Stomach smooth muscle (tissue), 2 donors: ENCODE results near the gene FLT4.

Experiments
- H3K27ac ChIP-seq: one replicate; pipeline ENCODE4 v1.7.0; 2013; ENCODE audit warnings: mild to moderate bottlenecking, low read length, inconsistent platforms
- H3K27me3 ChIP-seq, 2 donors: one replicate each; pipeline ENCODE4 v1.7.0; 2013; ENCODE audit warnings: low read length in 2 of 2; ENCODE audit not compliant: insufficient read depth in 2 of 2, control insufficient read depth in 1 of 2
- H3K36me3 ChIP-seq, 2 donors: one replicate each; pipeline ENCODE4 v1.7.0; 2013; ENCODE audit warnings: low read length in 2 of 2; ENCODE audit not compliant: control insufficient read depth in 2 of 2, insufficient read depth in 2 of 2
- H3K4me1 ChIP-seq: one replicate; pipeline ENCODE4 v1.7.0; 2013; ENCODE audit warnings: low read length; ENCODE audit not compliant: control insufficient read depth, insufficient read depth
- H3K4me3 ChIP-seq, 2 donors: one replicate each; pipeline ENCODE4 v1.7.0; 2013; ENCODE audit warnings: low read length in 2 of 2
- H3K9ac ChIP-seq, 2 donors: one replicate each; pipeline ENCODE4 v1.7.0; 2013; ENCODE audit warnings: low read length in 2 of 2, mild to moderate bottlenecking in 1 of 2
- H3K9me3 ChIP-seq, 2 donors: one replicate each; pipeline ENCODE4 v1.7.0; 2013; ENCODE audit warnings: low read length in 2 of 2; ENCODE audit not compliant: control insufficient read depth in 2 of 2
- donor health status: healthy.
- donor health status: Pancreatic carcinoma.

FLT4 gene

GRCh38 chr5:180602481-180603075 is 46.8 kb downstream of the FLT4 start:
- H3K9ac ChIP-seq = no peak overlapping the region
- H3K4me3 ChIP-seq = no peak overlapping the region
- H3K9me3 ChIP-seq = no peaks in the 10 kb centered on the region
- no peaks in the 10 kb centered on the region for H3K4me1 ChIP-seq
- H3K36me3 ChIP-seq = no peaks in the 10 kb centered on the region
- peaks cover 0 to 2% of the 10 kb centered on the region in 2 donors for H3K27me3 ChIP-seq
- H3K27ac ChIP-seq = no peak overlapping the region

- peaks cover 0 to 2% of the 10 kb centered on the region in 2 donors for H3K27me3 ChIP-seq
- H3K36me3 ChIP-seq = no peaks in the 10 kb centered on the region
- H3K9me3 ChIP-seq = no peaks in the 10 kb centered on the region
- no peaks in the 10 kb centered on the region for H3K4me1 ChIP-seq
- H3K27ac ChIP-seq = no peak overlapping the region
- no peak overlapping the region for H3K4me3 ChIP-seq
- no peak overlapping the region for H3K9ac ChIP-seq
Observed at GRCh38 chr5:180601591-180602480, 47.6 kb downstream of the FLT4 start.

- H3K36me3 ChIP-seq = no peaks in the 10 kb centered on the region
- H3K9ac ChIP-seq = no peak overlapping the region
- no peaks in the 10 kb centered on the region for H3K4me1 ChIP-seq
- H3K9me3 ChIP-seq = no peaks in the 10 kb centered on the region
- peaks cover 0 to 2% of the 10 kb centered on the region in 2 donors for H3K27me3 ChIP-seq
- H3K4me3 ChIP-seq = no peak overlapping the region
- H3K27ac ChIP-seq = no peak overlapping the region
Observed at GRCh38 chr5:180600554-180601041, 48.8 kb downstream of the FLT4 start.

- Histone ChIP-seq H3K27ac (no peak overlapping the region), H3K9ac (no peak overlapping the region), H3K4me1 (no peaks in the 10 kb centered on the region), H3K9me3 (no peaks in the 10 kb centered on the region), H3K27me3 (peaks cover 0 to 2% of the 10 kb centered on the region in 2 donors), H3K36me3 (no peaks in the 10 kb centered on the region), H3K4me3 (no peak overlapping the region)
Observed at GRCh38 chr5:180599981-180600553, 49.3 kb downstream of the FLT4 start.

GRCh38 chr5:180599590-180599914 is 49.8 kb downstream of the FLT4 start:
- no peak overlapping the region for H3K9ac ChIP-seq

GRCh38 chr5:180598797-180599589 is 50.4 kb downstream of the FLT4 start:
- no peak overlapping the region for H3K4me3 ChIP-seq
- no peak overlapping the region for H3K9ac ChIP-seq
- no peaks in the 10 kb centered on the region for H3K36me3 ChIP-seq
- no peaks in the 10 kb centered on the region for H3K4me1 ChIP-seq
- no peak overlapping the region for H3K27ac ChIP-seq
- no peaks in the 10 kb centered on the region for H3K9me3 ChIP-seq
- peaks cover 0 to 7% of the 10 kb centered on the region in 2 donors for H3K27me3 ChIP-seq

More at GRCh38 chr5:180599590-180599914, 49.8 kb downstream of the FLT4 start:
- Histone ChIP-seq H3K4me3 (no peak overlapping the region), H3K4me1 (no peaks in the 10 kb centered on the region), H3K36me3 (no peaks in the 10 kb centered on the region), H3K9me3 (no peaks in the 10 kb centered on the region), H3K27ac (no peak overlapping the region), H3K27me3 (peaks cover 0 to 3% of the 10 kb centered on the region in 2 donors)

- Histone ChIP-seq H3K27ac (no peak overlapping the region), H3K9ac (no peak overlapping the region), H3K27me3 (peaks cover under 1 to 8% of the 10 kb centered on the region in 2 donors), H3K36me3 (no peaks in the 10 kb centered on the region), H3K4me1 (no peaks in the 10 kb centered on the region), H3K9me3 (no peaks in the 10 kb centered on the region), H3K4me3 (no peak overlapping the region)
Observed at GRCh38 chr5:180598316-180598701, 51.1 kb downstream of the FLT4 start.

GRCh38 chr5:180596668-180597231 is 52.6 kb downstream of the FLT4 start:
- Histone ChIP-seq H3K27me3 (peaks cover 10 to 13% of the 10 kb centered on the region in 2 donors), H3K27ac (no peak overlapping the region), H3K9me3 (no peaks in the 10 kb centered on the region), H3K4me3 (no peak overlapping the region), H3K4me1 (no peaks in the 10 kb centered on the region), H3K9ac (no peak overlapping the region), H3K36me3 (no peaks in the 10 kb centered on the region)

- H3K4me3 ChIP-seq = no peak overlapping the region
- no peak overlapping the region for H3K9ac ChIP-seq
- no peaks in the 10 kb centered on the region for H3K36me3 ChIP-seq
- H3K27ac ChIP-seq = no peak overlapping the region
- peaks cover 3% of the 10 kb centered on the region for H3K4me1 ChIP-seq
- peaks cover 13 to 14% of the 10 kb centered on the region in 2 donors for H3K27me3 ChIP-seq
- no peaks in the 10 kb centered on the region for H3K9me3 ChIP-seq
Observed at GRCh38 chr5:180596115-180596667, 53.2 kb downstream of the FLT4 start.
